LoVo (cell line): ENCODE data around the gene SPCS2.
"Not testable (repeated sequence)": the region's sequence is repeated elsewhere in the genome, so short reads cannot be mapped to it uniquely, and the experiment has no call there.

Experiments used
- DNase-seq: peaks from one replicate; pipeline ENCODE4 v3.0.0-alpha.2; 2016; ENCODE audit warnings: low spot score

The SPCS2 gene

GRCh38 chr11:75001686-75002085 is 52.6 kb downstream of the SPCS2 start:
- DNase-seq: no peak

- no peak for DNase-seq
Observed at GRCh38 chr11:75002516-75002915, 53.5 kb downstream of the SPCS2 start.

- no peak for DNase-seq
Observed at GRCh38 chr11:75004215-75004614, 55.1 kb downstream of the SPCS2 start.

GRCh38 chr11:75011357-75011756 is 62.3 kb downstream of the SPCS2 start:
- DNase-seq: no peak

- no peak for DNase-seq
Observed at GRCh38 chr11:75011872-75012271, 62.8 kb downstream of the SPCS2 start.

- no peak for DNase-seq
Observed at GRCh38 chr11:75013051-75013450, 64.0 kb downstream of the SPCS2 start.

- no peak for DNase-seq
Observed at GRCh38 chr11:75014129-75014528, 65.1 kb downstream of the SPCS2 start.

- not testable (repeated sequence) for DNase-seq
Observed at GRCh38 chr11:75019200-75019599, 70.1 kb downstream of the SPCS2 start.

GRCh38 chr11:75020328-75020727 is 71.3 kb downstream of the SPCS2 start:
- not testable (repeated sequence) for DNase-seq

GRCh38 chr11:75022296-75022695 is 73.2 kb downstream of the SPCS2 start:
- DNase-seq: no peak

GRCh38 chr11:75022759-75023396 is 73.8 kb downstream of the SPCS2 start:
- peak; percentile 73 for DNase-seq

- DNase-seq: no peak
Observed at GRCh38 chr11:75023446-75024067, 74.5 kb downstream of the SPCS2 start.

- DNase-seq: no peak
Observed at GRCh38 chr11:75024068-75024449, 75.0 kb downstream of the SPCS2 start.

- no peak for DNase-seq
Observed at GRCh38 chr11:75024764-75025211, 75.7 kb downstream of the SPCS2 start.

GRCh38 chr11:75025561-75025960 is 76.5 kb downstream of the SPCS2 start:
- DNase-seq: no peak

- DNase-seq: no peak
Observed at GRCh38 chr11:75028321-75028720, 79.3 kb downstream of the SPCS2 start.
